HG03066 (cell line): ENCODE data around the gene DOCK4.

Source experiments
- ATAC-seq: cut with Tn5 transposase; IDR thresholded peaks from one replicate; pipeline ENCODE4 v1.9.1; 2021; ENCODE audit warnings: low read depth; ENCODE audit not compliant: unreplicated experiment

The DOCK4 gene

DNA sequence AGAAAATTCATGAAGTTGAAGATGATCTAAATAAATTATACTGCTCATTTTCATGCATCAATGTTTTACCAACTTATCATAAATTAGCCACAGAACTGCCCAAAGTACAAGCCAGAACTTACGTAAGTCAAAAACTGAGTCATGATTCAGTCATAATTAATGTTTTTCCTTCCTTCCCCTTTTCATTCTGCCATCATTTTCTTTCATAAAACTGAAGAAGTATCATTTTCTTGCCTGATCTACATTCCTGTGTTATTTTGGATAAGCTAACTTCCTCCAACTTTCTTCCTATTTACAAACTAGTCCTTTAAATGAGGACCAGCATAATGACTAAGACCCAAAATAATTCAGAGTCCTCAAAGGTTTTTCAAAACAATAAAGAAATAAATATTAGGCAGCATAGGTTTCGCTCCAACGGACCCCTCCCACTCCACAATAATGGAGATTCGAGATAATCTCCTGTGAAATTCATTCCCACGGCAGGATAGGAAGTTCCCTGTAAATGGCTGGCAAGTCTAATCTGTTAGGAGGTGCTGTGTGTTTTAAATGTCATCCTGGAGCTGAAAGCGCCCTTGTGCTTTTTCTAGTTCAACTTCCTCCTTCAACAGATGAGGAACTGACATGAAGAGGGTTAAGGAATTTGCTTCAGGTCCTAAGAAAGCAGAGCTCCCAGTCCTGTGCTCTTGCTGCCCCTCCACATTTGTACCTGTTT is 218.9 kb downstream of the DOCK4 start:
- ATAC-seq = no peak

DNA sequence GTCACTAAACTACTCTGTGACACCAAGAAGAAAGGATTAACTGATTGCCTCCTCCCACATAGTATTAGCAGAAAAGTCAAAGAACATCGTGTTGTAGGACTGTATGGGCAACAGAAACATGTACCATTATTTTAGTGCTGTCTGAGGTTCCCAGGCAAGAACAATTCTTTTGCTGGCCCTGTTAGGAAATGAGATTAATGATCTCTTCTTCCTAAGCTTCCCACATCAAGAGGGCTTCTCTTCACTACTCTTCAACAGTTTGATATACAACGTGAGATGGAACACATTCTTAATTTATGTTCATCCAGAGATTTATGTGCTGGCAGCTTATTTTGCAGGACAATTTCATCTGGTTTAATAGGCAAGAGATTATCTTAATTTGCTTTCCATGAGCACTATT is 219.6 kb downstream of the DOCK4 start:
- ATAC-seq = no peak

DNA sequence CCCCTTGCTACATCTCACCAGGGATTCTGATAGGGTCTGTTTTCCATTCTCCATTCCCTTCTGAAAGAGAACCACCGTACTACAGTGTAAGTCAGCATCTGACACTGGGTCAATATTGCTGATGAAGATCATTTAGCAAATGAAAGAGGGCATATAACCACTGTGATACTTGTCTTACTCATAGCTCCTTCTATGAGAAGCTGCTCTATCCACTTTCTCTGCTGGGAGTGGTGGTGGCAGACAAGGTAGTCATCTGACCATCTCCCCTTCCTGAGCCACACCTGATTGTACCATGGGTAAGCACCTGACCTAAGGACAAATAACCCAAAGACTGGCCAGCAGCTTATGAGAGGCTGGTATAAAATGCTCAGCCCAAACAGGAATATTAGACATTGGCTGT is 220.4 kb downstream of the DOCK4 start:
- no peak for ATAC-seq

DNA sequence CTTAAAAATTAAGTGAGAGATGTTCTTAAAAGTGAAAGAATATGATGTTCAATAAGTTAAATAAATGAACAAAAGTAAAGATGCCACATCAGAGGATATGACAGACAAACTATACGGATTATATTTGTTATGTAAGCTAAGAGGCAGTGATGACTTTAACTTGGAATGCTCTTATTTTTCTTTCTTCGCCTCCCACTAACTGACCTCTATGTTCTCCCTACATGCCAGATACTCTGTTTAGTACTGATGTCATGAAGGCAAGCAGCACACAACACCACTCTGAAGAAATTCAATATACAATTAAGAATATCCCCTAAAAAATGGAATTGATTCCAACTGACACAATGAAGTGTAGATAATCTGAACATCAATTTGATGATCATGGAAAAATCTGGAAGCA is 223.4 kb downstream of the DOCK4 start:
- no peak for ATAC-seq

DNA sequence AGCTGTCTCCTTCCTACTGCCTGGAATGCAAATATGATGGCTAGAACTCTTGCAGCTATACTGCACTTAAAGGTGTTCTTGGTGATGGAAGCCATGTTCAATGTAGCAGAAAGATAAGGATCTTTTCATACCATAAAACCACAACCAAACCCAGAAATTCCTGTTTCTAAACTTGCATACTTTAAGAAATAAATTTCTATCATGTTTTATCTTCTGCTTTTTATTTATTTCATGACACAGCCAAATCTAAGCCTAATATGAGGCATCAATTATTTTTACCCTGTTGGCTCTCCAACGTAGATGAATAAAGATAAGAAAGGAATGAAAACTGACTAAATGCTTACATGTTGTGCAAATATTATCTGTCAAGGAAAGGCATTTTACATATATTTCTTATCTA is 224.1 kb downstream of the DOCK4 start:
- no peak for ATAC-seq

DNA sequence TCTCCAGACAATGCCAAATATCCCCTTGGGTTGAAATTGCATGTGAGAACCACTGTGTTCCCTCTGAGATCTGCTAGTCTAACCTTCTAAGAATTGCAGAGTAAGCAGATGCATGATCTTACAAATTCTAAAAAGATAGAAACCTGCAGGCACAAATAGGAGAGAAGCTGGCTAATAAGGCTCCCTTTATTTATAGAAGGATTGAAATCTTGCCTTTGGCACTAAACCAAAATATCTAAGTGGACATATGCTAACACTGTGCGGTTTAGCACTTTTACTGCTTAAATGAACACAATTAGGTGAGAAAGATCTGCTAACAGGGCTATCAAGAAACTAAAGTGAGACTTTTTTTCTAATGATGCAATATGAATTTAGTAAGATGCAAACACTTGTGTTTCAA is 225.5 kb downstream of the DOCK4 start:
- ATAC-seq = no peak

DNA sequence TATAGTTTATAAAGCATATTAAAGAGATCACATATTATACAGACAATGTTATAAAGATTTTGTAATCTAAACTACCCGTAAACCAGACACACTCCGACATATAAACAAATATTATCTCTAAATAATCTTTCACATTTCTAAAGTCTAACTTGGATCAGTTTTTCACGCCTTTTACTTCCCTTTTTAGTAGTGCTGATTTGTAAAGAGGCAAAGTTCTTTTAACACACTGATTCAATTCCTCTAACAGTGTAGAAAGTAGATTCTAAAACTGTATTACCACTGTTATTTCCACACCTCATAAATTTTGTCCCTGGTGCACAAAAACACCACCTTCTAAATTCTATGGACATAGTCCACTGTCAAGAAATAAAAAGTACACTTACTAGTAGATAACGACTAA is 230.9 kb downstream of the DOCK4 start:
- ATAC-seq = no peak

DNA sequence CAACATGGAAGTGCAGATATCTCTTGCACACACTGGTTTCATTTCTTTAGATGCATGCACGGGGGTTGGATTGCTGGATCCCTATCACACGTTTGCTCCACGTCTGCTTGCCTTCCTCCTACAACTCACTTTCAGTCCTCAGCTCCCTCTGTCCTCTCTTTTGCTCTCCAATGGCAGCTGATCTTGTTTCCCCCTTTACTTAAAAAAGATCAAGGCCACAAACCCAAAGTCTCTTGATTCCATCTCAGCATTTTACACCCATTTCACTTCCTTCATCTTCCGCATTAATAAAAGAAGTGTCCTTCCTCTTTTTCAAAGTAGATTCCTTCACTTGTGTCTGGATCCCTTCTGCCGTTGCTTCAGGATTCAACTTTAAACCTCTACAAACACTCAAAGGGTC is 245.2 kb downstream of the DOCK4 start:
- ATAC-seq = no peak

DNA sequence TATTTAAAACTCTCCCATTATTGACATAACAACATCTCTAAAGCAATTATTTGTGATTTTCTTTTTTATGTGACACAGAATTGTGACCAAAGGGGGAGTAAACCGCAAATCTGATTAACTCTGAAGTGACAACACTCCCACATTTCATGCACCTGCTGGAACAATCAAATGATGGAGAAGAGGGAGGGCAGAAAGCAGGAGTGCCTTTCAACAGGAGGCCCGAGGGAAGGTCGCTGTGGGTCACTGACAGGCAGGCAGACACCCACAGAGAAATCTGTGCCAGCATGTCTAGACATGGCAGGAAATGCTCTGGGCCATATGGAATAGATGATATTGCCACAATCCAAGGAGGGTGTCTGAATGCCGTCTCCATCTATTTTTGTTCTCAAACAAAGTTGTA is 247.3 kb downstream of the DOCK4 start:
- ATAC-seq = no peak

DNA sequence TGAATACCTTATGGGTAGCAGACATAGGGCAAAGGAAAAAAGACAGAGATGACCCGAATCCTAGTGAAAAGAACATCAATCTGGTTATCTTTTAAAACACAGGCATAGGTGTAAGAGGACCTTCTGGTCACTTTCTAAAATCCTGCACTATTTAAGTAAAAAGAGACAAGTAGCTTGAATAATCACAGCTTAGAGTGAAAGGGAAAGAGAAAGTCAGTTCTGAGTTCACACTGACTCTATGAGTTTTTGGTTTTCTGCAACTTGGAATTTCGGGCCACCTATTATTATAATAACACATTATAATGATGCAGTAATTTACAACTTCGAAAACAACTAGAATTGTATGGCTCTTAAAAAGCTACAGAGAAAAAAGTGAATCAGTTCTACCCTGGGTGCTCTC is 247.8 kb downstream of the DOCK4 start:
- ATAC-seq = no peak

DNA sequence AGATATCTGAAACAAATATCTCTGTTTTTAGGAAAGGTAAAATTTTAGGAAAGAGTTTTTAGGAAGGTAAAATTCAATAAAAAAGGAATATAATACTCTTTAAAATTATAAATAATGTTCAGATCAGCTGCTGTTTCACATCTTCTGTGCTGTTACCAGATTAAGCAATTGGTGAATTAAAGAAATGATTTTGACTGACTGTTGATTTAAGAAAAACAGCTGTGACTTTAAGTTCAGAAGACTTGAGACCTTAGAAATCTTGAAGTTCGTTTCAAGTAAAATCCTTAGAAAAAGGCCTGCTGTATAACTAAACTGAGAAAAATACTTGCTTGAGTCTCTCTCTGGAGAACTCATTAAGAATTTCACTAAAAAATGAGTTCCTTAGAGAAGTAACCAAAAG is 250.6 kb downstream of the DOCK4 start:
- no peak for ATAC-seq

DNA sequence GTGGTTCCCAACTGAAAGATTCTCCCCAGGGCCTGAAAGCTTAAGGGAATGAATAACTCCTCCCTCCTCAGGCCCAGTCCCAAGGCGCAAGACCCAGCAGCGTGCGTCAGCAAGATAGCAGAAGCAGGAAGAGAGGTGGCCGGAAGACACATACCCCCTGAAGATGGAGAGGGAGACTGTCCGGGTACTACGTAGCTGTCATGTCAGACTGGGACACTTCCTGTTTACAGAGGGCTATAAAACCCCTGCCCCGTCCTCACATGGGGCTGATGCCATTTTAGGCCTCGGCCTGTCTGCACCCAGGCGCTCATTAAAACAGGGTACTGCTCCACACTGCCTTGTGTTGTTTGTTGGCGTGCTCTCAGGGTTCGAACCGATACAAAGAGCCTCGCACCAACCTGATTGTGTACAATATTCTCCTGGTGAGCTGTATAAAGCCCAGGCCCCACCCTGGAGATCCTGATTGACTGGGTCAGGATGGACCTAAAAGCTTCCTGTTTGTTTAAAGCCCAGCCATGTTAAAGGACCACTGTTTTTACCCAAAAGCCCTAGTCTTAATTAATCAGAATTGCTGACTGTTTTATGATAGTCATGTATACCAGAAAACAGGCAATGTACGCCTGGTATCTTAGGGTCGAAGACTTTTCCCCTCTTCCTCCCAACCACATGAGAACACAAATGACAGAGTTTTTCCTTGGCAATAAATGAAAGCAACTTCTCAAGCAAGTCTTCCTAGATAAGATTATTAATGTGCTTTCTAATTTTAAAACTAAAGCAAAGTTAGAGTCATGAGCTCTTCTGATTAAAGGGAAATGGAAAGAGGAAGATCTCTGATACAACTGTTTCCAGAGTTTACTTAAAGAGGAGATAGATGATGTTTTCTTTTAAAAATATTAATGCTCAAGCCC is 251.5 kb downstream of the DOCK4 start:
- no peak for ATAC-seq

DNA sequence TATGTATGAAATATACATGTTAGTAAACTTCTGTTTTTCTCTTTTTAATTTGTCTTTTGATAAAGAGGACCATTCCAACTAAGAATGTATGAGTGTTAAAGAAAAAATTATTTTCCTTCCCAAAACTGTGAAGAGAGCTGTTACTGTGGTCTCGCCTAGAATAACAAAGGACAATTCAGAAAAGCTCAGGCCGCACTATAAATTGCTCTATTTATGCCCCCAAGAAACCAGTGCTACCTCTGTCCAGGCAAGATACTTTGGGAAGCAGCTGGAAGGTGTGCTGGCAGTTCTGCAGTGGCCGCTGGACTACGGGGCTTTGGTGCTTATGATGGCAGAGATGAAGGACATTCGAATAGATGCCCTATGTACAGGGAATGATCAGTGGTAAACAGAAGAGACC is 252.1 kb downstream of the DOCK4 start:
- ATAC-seq = no peak

DNA sequence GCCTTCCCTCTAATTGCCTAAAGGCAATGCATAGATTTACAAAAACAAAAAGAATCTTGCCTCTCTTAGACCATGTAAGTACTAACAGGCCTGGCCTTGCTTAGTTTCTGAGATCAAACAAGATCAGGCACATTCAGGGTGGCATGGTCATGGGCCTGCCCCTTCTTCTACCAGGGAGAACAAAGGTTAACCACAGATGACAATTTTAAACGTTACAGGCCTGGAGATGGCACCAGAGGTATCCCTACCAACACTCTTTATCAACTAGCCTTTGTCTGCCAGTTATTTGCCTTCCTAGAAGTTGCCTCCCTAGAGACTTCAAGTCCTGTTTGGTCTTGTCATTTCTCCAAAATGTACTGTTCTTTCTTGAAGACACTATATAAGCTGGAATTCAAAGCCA is 252.6 kb downstream of the DOCK4 start:
- no peak for ATAC-seq

DNA sequence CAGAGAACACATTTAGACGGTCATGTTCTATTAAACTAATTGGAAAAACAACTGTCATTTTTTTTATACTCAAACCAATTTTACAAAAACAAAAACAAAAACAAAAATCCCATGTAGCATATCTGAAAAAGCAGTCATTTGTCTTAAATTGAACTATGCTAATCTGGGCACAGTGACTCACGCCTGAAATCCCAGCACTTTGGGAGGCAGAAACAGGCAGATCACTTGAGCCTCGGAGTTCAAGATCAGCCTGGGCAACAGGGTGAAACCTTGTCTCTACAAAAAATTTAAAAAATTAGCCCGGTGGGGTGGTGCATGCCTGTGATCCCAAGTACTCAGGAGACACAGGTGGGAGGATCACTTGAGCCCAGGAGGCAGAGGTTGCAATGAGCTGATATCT is 253.4 kb downstream of the DOCK4 start:
- no peak for ATAC-seq

DNA sequence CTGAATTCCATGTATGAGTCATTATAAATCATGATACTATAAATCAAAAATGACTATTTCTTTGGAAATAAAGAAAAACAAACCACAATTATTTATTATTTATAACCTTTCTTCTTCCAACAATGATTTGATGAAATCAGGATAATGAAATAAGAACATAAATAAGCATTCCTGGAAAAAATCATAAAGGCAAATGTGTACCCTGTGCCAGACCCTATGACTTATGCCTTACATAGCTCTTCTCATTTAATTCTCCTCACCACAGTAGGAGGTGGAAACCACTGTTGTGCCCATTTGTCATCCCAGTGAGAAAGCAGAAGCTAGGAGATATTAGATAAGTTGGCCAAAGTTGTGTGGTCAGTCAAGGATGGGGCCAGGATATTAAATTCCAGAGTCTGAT is 255.1 kb downstream of the DOCK4 start:
- no peak for ATAC-seq

DNA sequence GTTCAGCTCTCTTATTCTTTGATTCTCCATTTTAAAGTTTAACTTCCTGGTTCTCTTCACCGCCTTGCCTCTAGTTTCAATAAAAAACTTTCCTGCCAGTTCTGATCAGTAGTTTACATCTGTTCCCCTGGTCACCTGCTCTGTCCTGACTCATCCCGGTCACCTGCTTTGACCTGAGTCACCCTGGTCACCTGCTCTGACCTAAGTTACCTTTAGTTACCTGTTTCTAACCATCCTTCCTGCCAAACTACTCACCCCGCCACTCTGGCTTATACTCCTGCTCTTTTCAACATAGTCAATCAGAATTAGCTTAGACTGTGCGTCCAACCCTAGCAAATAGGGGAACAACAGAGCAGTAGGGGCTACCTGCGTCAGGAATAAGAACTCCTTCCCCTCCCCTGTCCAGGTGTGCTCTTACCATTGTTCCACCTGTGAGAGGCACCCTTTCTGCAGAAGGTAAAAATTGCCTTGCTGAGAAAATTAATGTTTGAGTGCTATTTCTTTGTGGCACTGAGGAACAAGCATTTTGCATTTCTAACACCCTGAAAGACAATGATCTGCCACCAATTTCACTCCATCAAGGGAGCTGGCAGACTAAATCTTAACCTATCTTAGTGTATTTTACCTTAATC is 263.6 kb downstream of the DOCK4 start:
- no peak for ATAC-seq

DNA sequence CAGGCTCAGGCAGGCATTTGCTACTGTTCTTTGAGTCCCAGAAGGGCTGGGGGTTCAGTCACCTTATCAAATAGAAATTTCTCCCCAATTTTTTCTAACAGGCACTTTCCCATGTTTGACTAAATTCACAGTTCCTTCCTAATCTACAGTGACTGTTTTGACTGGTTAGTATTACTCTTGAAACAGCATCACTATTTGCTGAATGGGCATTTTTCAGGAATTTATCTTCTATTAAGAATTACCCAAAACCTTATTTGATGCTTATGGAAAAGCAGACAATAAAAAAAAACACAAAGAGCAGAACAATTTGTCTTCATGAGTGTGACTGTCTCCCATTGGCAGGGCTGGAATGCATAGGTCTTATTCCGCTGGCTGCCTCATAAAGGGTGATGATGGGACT is 269.0 kb downstream of the DOCK4 start:
- ATAC-seq = no peak

DNA sequence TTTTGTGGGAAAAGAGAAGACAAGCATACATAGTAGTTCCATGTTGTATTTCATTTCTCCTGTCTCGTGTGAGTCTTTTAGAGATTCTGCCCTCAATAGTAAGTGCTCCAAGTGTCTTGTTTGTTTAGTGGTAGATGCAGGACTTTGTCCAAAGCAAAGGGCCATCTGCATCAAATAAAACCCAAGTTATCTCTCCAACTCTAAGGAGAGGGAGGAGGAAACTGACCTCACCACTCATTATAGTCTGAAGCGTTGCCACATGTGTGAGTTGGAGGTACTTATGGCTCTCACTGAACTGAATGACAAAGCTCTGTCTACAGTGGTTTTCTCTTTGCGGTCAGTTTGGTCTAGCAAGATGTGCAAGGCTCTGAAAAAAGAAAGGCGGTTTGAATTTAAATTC is 272.6 kb downstream of the DOCK4 start:
- ATAC-seq = no peak

DNA sequence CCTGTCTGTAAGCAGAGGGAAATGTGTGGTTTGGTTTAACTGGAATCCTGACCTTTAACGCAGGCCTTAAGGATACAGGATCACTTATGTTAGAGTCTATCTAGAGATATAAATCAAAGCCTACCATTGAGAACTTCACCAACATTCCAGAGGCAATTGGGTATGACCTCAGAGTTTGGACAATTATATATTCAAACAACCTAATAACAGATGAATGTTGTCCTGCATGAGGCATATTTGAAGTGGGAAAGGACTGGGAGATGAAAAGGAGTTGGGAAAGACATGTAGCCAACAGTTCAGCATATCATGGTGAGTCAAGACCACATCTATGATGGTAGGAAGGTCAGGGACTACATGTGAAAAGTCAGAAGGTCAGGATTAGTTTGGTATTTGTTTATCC is 274.2 kb downstream of the DOCK4 start:
- no peak for ATAC-seq

DNA sequence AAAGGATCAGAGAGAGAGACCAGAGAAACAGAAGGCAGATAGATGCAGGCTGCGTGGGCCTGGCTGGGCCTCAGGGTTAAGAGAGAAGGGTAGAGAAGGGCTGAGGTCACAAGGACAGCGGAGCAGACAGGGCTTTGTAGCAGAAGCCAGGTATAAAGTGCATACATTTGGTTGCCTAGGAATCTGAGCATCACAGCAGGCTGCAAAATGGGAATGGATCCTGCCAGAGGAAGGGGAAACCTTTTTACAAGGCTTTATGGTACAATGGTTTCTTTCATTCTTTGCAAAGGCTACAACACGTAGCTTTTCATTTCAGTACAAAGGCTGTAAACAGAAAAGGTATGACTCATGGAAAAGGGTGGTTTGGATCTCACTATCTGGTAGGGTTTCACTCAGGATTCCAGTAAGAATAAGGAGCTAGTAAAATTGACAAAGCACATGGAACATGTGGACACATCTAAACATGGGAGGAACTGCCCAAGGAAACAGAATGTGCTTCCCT is 275.1 kb downstream of the DOCK4 start:
- no peak for ATAC-seq
